Measurements from ENCODE around the gene PDE3B.
"Not testable (repeated sequence)": the region's sequence is repeated elsewhere in the genome, so short reads cannot be mapped to it uniquely, and the experiment has no call there.

PDE3B gene

GRCh38 chr11:14643697-14644225 is at the start of gene PDE3B:
Gene PDE3B, plus strand, starts transcription at chr11:14643804. Its CDS starts 272 bp downstream, at chr11:14644076.
- DNase-seq (ENCODE audit: low read depth): peak; percentile 20

- DNase-seq (ENCODE audit: low read depth): not testable (repeated sequence)
Measured at GRCh38 chr11:14595261-14595660, 48.3 kb upstream of the PDE3B start.

GRCh38 chr11:14607713-14608112 is 35.9 kb upstream of the PDE3B start:
- no peak for DNase-seq (ENCODE audit: low read depth)

- DNase-seq (ENCODE audit: low read depth): no peak
Measured at GRCh38 chr11:14609902-14610301, 33.7 kb upstream of the PDE3B start.

- no peak for DNase-seq (ENCODE audit: low read depth)
Measured at GRCh38 chr11:14611939-14612338, 31.7 kb upstream of the PDE3B start.

- no peak for DNase-seq (ENCODE audit: low read depth)
Measured at GRCh38 chr11:14612694-14613093, 30.9 kb upstream of the PDE3B start.

GRCh38 chr11:14614091-14614622 is 29.4 kb upstream of the PDE3B start:
- DNase-seq (ENCODE audit: low read depth): no peak

GRCh38 chr11:14617241-14618027 is 26.2 kb upstream of the PDE3B start:
- DNase-seq (ENCODE audit: low read depth): peak; percentile 1

- DNase-seq (ENCODE audit: low read depth): no peak
Measured at GRCh38 chr11:14618060-14618459, 25.5 kb upstream of the PDE3B start.

GRCh38 chr11:14619603-14620531 is 23.7 kb upstream of the PDE3B start:
- DNase-seq (ENCODE audit: low read depth): peak; percentile 11

- no peak for DNase-seq (ENCODE audit: low read depth)
Measured at GRCh38 chr11:14622223-14622954, 21.2 kb upstream of the PDE3B start.

- no peak for DNase-seq (ENCODE audit: low read depth)
Measured at GRCh38 chr11:14623036-14623435, 20.6 kb upstream of the PDE3B start.

- DNase-seq (ENCODE audit: low read depth): no peak
Measured at GRCh38 chr11:14625586-14626205, 17.9 kb upstream of the PDE3B start.

GRCh38 chr11:14626650-14627049 is 17.0 kb upstream of the PDE3B start:
- no peak for DNase-seq (ENCODE audit: low read depth)

- DNase-seq (ENCODE audit: low read depth): not testable (repeated sequence)
Measured at GRCh38 chr11:14633506-14634224, 9.9 kb upstream of the PDE3B start.

- no peak for DNase-seq (ENCODE audit: low read depth)
Measured at GRCh38 chr11:14634813-14635212, 8.8 kb upstream of the PDE3B start.

- DNase-seq (ENCODE audit: low read depth): peak; percentile 2
Measured at GRCh38 chr11:14635546-14635945, 8.1 kb upstream of the PDE3B start.

GRCh38 chr11:14636119-14636518 is 7.5 kb upstream of the PDE3B start:
- no peak for DNase-seq (ENCODE audit: low read depth)

GRCh38 chr11:14637868-14638409 is 5.7 kb upstream of the PDE3B start:
- DNase-seq (ENCODE audit: low read depth): no peak

GRCh38 chr11:14638561-14638960 is 5.0 kb upstream of the PDE3B start:
- DNase-seq (ENCODE audit: low read depth): no peak
